DMS153 (cell line): ENCODE results near the gene REEP2.
A peak's percentile ranks its signal among the peaks of the same experiment; 100 is the strongest.
"Not testable (repeated sequence)": the region's sequence is repeated elsewhere in the genome, so short reads cannot be mapped to it uniquely, and the experiment has no call there.

Experiments used
- DNase-seq: peaks from one replicate; lab custom pipeline; 2025; lab: John Stamatoyannopoulos, UW

The REEP2 gene

DNA sequence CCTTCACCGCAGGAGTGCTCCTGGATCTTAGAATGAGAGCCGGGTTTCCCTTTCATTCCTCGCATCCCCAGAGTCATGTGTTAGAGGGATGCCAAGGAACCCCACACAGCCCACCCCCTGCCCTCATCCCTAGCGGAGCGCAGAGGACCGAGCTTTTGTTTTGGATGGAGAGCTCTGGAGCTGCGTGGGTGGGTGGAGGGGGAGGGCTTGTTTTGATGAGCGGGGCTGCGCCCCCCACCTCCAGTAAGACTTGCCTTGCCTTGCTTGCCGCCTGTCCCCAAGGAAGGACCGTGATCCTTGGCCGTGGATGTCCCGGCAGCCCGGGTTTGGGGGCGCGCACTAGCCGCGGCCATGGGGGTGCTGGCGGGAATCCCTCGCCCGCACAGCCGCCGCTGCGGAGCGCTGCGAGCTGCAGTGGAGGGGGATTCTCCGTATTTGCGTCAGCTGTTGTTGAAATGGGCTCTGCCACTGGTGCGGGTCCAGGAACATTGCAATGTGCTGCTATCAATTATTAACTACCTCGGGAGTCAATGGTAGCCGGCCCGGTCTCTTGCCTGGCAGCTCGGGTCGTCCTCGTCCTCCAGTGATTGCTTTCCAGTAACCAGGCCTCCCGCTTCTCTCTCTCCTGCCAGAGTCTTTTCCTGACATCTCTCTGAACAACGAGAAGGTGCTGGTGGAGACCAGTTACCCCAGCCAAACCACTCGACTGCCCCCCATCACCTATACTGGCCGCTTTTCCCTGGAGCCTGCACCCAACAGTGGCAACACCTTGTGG, 27.5 kb downstream of the REEP2 start:
- no peak for DNase-seq

DNA sequence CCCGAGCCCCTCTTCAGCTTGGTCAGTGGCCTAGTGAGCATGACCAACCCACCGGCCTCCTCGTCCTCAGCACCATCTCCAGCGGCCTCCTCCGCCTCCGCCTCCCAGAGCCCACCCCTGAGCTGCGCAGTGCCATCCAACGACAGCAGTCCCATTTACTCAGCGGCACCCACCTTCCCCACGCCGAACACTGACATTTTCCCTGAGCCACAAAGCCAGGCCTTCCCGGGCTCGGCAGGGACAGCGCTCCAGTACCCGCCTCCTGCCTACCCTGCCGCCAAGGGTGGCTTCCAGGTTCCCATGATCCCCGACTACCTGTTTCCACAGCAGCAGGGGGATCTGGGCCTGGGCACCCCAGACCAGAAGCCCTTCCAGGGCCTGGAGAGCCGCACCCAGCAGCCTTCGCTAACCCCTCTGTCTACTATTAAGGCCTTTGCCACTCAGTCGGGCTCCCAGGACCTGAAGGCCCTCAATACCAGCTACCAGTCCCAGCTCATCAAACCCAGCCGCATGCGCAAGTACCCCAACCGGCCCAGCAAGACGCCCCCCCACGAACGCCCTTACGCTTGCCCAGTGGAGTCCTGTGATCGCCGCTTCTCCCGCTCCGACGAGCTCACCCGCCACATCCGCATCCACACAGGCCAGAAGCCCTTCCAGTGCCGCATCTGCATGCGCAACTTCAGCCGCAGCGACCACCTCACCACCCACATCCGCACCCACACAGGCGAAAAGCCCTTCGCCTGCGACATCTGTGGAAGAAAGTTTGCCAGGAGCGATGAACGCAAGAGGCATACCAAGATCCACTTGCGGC, 28.2 kb downstream of the REEP2 start:
- DNase-seq: no peak

DNA sequence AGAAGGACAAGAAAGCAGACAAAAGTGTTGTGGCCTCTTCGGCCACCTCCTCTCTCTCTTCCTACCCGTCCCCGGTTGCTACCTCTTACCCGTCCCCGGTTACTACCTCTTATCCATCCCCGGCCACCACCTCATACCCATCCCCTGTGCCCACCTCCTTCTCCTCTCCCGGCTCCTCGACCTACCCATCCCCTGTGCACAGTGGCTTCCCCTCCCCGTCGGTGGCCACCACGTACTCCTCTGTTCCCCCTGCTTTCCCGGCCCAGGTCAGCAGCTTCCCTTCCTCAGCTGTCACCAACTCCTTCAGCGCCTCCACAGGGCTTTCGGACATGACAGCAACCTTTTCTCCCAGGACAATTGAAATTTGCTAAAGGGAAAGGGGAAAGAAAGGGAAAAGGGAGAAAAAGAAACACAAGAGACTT, 28.9 kb downstream of the REEP2 start:
- DNase-seq: no peak

DNA sequence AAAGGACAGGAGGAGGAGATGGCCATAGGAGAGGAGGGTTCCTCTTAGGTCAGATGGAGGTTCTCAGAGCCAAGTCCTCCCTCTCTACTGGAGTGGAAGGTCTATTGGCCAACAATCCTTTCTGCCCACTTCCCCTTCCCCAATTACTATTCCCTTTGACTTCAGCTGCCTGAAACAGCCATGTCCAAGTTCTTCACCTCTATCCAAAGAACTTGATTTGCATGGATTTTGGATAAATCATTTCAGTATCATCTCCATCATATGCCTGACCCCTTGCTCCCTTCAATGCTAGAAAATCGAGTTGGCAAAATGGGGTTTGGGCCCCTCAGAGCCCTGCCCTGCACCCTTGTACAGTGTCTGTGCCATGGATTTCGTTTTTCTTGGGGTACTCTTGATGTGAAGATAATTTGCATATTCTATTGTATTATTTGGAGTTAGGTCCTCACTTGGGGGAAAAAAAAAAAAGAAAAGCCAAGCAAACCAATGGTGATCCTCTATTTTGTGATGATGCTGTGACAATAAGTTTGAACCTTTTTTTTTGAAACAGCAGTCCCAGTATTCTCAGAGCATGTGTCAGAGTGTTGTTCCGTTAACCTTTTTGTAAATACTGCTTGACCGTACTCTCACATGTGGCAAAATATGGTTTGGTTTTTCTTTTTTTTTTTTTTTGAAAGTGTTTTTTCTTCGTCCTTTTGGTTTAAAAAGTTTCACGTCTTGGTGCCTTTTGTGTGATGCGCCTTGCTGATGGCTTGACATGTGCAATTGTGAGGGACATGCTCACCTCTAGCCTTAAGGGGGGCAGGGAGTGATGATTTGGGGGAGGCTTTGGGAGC, 29.5 kb downstream of the REEP2 start:
- DNase-seq: no peak

DNA sequence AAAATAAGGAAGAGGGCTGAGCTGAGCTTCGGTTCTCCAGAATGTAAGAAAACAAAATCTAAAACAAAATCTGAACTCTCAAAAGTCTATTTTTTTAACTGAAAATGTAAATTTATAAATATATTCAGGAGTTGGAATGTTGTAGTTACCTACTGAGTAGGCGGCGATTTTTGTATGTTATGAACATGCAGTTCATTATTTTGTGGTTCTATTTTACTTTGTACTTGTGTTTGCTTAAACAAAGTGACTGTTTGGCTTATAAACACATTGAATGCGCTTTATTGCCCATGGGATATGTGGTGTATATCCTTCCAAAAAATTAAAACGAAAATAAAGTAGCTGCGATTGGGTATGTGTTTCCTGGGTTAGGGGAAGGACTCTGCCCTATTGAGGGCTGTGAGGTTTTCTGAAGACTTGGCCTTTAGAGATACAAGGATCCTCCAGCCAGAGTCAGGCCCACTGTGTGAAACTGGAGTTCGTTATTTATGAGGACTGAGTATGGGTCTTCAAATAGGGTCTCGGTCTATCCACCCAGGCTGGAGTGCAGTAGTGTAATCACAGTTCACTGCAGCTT, 30.2 kb downstream of the REEP2 start:
- DNase-seq: no peak

DNA sequence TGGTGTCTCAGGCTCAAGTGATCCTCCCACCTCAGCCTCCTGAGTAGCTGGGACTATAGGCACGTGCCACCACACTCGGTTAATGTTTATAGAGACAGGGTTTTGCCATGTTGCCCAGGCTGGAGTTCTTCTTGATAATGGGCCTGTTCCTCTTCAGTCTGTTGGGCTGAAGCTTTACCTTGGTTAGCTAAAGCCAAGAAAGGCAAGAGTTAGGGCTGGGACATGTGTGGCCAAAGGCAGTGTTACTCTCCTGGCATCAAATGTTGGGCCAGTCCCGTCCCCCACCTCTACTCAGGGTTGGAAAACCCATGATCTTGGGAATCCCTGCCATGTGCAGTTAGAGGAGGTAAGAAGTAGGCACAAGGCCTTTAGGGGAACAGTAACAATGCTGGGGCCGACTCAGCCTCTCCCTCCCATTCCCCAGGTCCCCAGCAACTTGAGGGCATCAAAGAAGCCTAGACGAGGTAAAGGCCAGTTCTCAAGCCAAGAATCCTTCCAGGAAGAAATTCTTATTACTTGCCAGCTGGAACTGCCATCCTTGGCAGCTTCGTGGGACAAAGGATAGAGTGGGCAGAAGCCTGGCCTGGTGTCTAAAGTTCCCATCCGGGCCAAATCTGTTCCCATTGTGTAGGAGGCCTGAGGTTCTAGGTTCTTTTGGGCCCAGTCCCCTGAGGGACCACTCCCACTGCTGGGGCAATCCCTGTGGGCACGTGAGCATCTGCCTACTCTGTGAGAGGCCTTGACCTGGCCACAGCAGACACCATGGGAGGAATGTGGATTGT, 30.9 kb downstream of the REEP2 start:
- DNase-seq: no peak

DNA sequence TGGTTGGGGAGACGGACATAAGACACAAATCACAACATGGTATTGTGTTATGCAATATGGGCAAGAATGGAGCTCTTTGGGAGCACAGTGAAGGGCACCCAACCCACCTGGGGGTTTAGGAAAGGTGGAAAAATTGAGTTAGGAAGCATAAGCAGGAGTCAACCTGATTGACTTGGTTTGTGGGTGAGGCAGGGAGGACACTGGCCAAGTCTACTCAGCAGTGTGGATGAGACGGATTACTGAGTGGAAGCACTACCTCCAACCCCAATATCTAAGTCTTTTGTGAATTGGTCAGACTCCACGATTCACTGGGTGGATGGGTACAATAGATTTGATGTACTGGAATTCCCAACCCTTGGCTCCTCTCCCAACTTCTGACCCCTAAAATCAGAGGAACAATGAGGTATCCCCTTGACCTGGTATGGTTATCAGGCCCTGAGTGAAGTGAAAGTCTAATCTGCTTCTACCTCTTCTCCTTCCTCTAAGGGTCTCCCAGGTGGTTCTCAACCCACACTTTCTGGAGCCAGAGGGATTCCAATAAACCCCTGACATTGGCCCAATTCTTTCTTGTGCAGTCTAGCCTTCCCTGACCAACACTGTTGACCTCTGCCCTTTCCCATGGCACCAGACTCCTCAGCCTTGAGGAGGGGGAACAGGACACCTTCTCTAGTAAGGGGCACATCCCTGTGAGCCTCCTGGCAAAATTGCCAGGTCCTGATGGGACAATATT, 31.6 kb downstream of the REEP2 start:
- no peak for DNase-seq

DNA sequence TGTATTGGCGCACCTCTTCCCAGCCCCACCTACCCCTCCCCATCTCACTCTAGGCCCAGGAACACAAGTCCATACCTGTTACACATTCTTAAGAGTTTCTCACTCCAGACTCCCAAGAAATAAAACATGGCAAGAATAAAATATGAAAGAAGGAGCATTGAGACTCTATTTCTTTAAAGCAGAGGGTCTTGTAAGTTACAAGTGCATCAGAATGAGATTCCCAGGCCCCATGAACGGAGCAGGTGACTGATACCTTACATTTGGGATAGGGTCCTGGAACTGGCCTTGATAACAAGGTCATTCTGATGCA, 32.1 kb downstream of the REEP2 start:
- no peak for DNase-seq

DNA sequence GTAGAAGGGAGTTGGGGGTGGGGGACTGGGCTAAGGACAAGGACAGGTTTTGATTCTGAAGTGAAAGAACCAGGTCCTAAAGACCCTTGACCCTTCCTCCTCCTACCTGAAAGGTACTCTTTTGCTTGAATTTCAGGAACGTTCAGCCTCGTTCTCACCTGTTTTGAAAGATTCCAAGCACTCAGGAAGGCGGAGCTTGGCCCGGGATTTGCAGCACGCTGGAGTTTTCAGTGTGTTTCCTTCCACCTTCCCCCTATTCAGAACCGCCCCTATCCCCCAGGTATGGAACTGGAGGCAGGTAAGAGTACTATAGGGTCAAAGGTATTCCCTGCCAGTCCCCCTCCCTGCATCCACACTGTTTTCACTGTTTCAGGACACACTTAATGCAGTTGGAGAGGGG, 33.5 kb downstream of the REEP2 start:
- no peak for DNase-seq

DNA sequence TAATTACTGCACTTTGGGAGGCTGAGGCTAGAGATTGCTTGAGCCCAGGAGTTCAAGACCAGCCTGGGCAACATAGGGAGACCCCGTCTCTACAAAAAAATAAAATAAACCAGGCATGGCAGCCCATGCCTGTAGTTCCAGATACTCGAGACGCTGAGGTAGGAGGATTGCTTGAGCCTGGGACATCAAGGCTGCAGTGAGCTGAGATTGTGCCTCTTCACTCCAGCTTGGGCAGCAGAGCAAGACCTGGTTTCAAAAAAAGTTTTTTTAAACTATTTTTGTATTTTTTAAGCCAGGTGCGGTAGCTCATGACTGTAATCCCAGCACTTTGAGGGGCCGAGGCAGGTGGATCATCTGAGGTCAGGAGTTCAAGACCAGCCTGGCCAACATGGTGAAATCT, 34.3 kb downstream of the REEP2 start:
- not testable (repeated sequence) for DNase-seq

DNA sequence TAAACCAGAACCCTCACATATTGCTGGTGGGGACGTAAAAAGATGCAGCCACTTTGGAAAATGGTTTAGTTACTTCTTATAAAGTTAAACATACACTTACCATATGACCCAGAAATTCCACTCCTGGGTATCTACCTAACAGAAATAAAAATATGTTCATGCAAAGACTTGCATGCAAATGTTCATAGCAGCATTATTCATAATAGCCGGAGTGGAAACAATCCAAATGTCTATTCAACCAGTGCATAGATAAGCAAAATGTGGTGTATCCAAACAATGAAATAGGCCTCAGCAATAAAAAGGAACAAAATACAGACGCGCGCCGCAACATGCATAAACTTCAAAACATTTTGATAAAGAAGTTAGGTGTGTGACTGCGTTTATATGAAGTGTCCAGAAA, 38.1 kb downstream of the REEP2 start:
- no peak for DNase-seq

DNA sequence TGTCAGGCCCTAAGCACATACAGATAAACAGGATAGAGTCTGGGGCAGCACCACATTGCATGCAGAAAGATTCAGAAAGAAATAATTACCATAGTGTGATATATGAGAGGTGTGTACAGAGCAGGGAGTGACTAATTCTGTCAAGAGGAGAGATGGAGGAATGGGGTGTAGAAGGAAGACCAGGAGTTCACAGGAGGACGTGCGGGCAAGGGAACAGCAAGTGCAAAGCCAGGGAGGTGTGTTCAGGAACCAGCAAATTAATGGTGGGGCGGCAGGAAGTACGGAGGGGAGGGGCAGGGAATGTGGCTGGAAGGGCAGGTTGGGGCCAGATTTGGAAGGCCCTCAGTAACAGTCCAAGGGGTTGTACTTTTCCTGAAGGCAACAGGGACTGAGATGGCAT, 43.8 kb downstream of the REEP2 start:
- DNase-seq: no peak

DNA sequence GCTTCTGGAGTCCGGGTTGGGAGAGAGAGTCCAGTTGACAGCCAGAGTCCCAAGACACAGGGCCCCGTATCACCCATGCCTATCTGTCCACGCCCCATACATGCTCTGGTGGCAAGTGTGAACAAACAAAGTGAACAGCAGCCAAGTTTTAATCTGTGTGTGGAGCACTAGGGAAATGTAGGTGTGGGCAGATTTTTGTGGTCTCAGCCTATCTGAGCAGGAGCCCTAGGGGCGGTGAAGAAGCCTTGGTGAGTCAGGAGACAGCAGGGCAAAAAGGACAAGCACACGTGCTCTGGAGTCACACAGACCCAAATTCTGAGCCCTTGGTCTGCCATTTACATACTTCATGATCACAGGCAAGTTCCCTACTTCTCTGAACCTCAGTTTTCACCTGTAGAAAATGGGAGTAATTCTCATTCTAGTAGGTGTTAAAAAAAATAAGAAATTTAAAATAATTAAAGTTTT, 49.7 kb downstream of the REEP2 start:
- no peak for DNase-seq

DNA sequence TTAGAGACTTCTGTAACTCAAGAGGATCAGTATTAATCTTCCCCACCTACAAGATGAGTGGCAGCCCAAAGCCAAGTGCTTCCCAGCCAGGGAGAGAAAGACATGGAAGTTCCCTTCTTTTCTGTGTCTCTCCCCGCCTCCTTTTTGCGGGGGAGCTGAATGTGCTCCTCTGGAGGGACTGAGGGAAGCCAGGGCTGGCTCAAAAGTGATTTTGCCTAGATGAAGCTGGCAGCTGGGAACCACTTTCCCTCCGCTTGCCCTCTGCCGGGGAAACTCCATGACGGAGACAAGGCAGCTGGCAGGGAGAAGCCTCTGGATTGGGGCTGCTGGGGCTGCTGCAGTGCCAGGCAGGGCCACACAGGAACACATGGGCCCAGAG, 50.8 kb downstream of the REEP2 start:
- DNase-seq: no peak

DNA sequence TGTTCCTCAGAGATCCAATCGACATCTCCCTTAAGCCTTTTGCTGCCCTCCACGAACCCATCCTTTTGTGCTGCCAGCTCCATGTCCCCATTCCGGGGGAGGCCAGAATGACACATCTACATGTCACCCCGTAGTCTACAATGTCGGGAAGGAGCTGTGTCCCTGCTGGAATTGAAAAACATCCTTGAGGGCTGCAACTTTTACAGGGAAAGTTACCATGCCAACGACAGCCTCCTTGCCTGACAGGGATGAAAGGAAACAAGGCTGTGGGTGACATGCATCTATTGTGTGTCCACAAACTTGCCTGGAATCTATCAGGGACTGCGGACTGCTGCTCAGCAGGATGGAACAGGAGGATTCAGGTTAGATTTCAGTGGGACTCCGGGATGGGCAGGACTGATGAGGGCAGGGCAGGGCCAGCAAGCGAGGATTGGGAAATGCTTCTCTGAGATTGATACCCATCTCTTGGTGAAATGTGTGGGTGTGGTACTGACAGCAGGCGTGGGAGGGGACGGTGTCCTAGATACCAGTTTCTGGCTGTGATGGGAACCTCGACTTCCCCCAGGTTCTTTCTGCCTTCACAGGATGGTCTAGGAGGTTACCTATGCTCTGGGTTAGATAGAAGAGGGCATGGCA, 51.9 kb downstream of the REEP2 start:
- DNase-seq: no peak

DNA sequence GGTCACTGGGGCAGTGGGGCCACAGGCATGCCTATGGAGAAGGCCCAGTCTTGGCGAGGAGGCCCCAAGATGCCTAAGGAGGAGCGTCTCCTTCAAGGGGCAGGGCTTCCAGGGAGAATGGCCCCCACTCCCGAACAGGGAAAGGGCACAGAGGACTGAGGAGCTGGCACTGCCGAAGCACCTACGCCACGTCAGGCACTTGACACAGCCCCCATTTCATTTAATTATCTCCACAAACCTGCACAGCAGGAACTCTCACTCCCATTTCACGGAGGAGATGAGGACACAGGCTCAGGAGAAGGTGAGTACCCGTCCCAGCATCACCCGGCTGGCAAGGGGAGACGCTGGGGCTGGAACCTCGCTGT, 52.4 kb downstream of the REEP2 start:
- DNase-seq: no peak

DNA sequence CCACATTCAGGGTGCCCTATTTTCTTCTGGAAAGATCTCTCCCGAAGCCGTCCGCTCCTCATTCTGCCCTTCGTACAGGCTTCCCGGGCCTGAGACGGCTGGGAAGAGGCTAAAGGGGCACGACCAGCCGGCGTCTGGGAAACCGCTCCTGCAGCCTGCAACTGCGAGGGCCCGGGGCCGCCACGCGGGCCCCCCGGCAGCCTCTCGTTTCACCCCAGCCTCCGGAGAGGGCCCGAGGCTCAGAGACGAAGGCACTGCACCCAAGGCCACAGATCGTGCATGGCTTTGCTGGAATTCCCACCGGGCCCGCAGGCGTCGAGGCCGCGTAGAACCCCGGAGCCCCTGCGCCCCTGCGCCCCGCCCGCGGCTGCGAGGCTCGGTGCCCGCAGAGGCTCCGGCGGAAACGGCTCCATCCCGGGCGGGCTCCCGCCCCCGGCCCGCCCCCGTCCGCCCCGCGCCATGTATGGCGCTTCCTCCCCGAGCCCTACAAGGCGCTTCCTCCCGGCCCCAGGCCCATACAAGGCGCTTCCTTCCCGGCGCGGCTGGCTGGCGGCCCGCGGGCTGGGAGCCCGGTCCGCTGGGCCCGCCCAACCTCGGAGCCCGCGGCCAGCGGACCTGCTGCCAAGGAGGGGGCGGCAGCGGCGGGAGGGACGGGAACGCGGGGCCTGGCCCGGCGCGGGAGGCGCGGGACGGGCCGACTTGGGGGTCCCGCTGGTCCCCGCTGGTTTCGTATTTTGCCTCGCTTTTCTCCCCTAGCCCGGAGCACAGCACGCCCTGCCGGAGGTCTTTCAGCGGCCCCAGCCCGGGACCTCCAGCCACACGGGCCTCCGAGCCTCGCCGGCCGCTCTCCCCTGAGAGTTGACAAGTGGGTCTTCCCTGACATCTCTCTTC, 53.1 kb downstream of the REEP2 start:
- peak; percentile 34 for DNase-seq

DNA sequence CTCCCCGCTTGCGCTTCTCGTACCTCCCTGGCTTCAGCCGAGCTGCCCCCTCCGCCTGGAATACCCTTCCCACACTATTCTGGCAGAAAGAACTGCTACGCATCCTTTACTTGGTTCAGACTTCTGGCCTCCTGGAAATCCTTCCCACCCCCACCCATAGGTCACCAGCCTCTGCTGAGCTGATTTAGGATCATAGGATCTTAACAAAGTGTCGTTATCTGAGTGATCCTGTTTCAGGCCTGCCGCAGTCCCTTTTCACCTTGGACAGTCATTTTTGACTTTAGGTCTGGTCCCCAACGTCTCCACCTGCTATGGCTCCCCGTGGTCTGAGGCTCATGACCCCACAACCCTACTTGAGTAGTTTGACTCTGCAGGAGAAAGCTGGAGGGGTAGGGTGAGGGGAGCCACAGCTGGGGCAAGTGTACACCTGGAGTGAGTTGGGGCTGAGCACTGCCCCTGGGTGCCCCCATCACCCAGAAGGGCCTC, 53.7 kb downstream of the REEP2 start:
- DNase-seq: no peak

DNA sequence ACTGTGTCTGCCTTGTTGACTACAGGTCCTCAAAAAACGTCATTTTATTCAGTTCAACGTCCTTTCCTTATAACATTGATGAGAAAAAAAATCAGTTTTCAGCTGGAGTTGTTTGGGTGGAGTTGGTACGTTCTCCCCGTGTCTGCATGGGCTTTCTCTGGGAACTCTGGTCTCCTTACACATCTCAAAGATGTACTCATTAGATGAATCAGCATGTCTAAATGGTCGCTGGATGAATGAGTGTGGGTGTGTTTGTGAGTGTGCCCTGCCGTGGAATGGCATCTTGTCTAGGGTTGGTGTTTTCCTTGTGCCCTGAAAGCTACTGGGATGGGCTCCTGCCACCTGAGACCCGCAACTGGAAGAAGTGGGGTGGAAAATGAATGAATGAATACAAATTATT, 56.5 kb downstream of the REEP2 start:
- DNase-seq: no peak
